VCaP (cell line): ENCODE results near the gene PITPNC1.

ENCODE experiments used
- H3K27ac ChIP-seq: fragments of 450-650 bp; 2 replicates; pipeline ENCODE4 v1.5.1; 2017
- TF ChIP-seq, protein P1 (sequence below): fragments of 450-650 bp; conservative IDR thresholded peaks from 2 replicates; pipeline ENCODE4 v1.5.1; 2017; ENCODE audit warnings: mild to moderate bottlenecking, moderate library complexity

The PITPNC1 gene

DNA sequence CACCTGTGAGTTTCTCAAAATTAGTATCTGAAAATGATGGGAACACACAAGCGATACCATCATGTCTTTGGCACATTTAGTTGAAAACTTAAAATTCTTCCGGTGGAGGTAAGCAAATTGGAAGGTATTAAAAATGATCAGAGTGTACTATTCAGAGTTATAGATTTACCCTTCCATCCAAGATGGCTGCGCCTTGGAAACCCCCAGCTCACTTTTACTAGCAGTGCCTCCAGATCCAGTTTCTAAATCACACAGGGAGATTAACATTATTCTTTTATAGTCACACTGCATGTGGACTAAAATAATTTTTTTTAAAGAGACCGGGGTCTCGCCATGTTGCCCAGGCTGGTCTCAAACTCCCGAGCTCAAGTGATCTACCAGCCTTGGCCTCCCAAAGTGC, 15.0 kb downstream of the PITPNC1 start:
- TF ChIP-seq, protein P1, sequence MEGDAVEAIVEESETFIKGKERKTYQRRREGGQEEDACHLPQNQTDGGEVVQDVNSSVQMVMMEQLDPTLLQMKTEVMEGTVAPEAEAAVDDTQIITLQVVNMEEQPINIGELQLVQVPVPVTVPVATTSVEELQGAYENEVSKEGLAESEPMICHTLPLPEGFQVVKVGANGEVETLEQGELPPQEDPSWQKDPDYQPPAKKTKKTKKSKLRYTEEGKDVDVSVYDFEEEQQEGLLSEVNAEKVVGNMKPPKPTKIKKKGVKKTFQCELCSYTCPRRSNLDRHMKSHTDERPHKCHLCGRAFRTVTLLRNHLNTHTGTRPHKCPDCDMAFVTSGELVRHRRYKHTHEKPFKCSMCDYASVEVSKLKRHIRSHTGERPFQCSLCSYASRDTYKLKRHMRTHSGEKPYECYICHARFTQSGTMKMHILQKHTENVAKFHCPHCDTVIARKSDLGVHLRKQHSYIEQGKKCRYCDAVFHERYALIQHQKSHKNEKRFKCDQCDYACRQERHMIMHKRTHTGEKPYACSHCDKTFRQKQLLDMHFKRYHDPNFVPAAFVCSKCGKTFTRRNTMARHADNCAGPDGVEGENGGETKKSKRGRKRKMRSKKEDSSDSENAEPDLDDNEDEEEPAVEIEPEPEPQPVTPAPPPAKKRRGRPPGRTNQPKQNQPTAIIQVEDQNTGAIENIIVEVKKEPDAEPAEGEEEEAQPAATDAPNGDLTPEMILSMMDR: no peak
- no peak overlapping the region; the same call in 1 of the 2 replicates for H3K27ac ChIP-seq

DNA sequence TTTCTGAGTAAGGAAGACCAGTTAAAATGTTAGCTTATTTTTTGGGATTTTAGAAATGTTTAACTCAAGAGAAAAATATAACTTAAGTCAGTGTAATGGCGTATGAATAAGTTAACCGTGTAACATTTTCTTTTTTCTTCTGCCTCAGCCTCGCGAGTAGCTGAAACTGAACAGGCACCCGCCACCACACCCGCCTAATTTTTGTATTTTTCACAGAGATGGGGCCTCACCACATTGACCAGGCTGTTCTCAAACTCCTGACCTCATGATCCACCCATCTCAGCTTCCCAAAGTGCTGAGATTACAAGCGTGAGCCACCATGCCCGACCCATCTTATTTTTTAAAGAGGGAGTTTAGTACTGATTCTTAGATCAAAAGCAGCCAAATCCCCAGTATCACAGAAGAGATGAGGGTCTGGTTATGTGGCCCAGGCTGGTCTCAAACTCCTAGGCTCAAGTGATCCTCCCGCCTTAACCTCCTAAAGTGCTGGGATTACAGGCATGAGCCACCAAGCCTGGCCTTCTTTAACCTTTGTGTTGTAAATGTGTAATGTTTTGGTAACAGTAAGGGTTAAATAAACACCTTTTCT, 16.8 kb downstream of the PITPNC1 start:
- no peak overlapping the region for H3K27ac ChIP-seq
- TF ChIP-seq, protein P1: no peak

DNA sequence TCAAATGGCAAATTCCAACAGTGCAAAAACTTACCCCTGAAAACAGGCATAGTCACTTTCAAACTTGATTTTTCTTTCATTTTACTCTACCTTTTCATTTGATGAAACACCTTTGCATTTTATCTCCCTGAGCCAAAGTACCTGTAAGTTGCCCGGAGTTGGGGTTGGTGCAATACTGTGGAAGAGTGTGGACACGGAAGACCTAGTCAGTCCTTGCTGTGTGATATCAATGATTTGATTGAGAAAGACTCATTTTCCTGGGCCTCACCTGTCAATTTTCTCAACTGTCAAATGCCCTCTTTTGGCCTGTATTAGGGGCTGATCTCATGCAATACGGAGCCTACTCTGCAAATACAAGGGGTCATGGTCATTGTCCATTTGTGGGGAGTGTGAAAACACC, 22.6 kb downstream of the PITPNC1 start:
- TF ChIP-seq, protein P1: no peak
- no peak overlapping the region for H3K27ac ChIP-seq

DNA sequence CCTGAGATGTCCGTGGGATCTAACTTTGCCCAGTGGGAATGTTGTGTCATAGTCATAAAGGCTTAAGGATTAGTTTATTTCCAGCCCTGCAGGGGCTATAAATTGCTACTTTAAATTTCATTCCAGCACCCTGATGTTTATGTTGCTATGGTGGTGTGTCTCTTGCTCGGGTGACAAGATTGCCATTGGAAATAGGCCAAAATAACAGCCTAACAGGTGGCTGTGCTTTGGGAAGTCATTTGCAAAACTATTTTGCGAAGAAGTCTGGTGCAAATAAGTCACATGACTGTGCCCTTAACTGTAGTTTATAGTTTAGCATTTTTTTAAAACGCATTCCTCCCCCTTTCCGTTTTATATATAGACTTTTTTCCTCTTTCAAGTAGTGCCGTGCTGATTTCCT, 23.1 kb downstream of the PITPNC1 start:
- TF ChIP-seq, protein P1: no peak
- H3K27ac ChIP-seq: no peak overlapping the region

DNA sequence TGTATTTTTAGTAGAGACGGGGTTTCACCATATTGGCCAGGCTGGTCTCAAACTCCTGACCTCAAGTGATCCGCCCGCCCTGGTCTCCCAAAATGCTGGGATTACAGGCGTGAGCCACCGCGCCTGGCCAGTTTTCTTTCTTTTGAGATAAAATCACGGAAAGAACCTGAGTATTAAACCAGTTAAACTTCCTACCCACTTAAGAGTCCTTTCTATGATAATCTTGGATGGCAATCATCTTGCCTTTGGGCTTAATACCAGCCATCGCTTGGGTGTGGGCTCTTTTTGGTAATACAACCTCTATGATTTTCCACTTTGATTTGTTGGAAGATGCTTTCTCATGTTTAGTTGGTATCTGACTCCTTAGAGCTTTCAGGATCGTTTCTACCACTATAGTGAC, 24.0 kb downstream of the PITPNC1 start:
- TF ChIP-seq, protein P1: no peak
- H3K27ac ChIP-seq: no peak overlapping the region

DNA sequence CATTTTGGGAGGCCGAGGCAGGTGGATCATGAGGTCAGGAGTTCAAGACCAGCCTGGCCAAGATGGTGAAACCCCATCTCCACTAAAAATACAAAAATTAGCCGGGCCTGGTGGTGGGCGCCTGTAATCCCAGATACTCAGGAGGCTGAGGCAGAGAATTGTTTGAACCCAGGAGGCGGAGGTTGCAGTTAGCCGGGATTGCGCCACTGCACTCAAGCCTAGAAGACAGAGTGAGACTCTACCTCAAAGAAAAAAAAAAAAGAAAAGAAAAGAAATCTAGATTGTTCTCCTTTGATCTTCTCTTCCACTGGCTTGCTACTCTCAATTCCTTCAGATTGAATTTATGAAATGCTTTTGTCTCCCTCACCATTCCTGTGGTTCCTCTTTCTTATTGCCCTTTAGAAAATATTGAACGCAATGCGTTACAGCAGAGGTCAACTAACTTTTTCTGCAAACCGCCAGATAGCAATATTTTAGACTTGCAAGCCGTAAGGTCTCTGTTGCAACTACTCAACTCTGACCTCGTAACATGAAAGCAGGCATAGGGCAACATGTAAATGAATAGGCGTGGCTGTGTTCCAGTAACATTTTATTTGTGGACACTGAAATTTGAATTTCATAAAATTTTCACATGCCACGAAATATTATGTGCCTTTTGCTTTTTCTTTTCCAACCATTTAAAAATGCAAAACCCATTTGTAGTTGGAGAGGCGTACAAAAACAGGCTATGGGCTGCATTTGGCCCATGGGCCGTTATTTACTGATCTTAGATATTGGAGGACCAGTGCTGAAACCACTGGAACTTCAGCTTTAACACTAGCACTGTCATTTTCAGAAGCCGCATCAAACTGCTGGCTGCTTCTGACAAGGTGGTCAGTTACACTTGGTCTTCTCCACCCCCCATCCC, 24.8 kb downstream of the PITPNC1 start:
- TF ChIP-seq, protein P1: no peak
- H3K27ac ChIP-seq: no peak overlapping the region

DNA sequence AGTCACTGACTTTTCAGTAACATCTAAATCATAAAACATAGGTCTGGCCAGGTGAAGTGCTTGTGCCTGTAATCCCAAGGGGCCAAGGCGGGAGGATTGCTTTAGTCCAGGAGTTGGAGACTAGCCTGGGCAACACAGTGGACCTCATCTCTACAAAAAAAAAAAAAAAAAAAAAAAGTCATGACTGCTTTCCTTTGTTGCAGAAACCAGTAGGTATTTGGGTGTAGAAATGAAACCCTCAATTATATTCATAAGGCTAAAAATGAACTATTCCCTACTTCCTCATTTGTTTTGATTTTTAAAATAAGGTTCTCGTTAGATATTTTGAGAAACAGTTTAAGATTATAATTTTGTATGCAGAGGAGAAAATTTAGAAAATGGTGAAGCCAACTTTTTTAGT, 26.0 kb downstream of the PITPNC1 start:
- no peak overlapping the region for H3K27ac ChIP-seq
- TF ChIP-seq, protein P1: no peak
